ENCODE results near the gene LRRC58.

The LRRC58 gene

GRCh38 chr3:120338517-120338916, 10.6 kb downstream of the LRRC58 start (continued):
- no peak for TF ChIP-seq ZNF558 (tag by site-specific recombination; IDR thresholded peaks at IDR 0.05)
- TF ChIP-seq ZSCAN5A (tag by site-specific recombination; IDR thresholded peaks at IDR 0.05), result no peak
- no peak for TF ChIP-seq ZBTB8A (tag by site-specific recombination; IDR thresholded peaks at IDR 0.05)
- no peak for TF ChIP-seq ZNF768 (tag by site-specific recombination; IDR thresholded peaks at IDR 0.05)
- TF ChIP-seq ZNF600 (tag by site-specific recombination; IDR thresholded peaks at IDR 0.05), result no peak

- ChIA-PET CTCF (no interaction called here), POLR2A (no interaction called here)
- Histone ChIP-seq H3K4me3 (ENCODE audit: low read depth, low read length) (no peak overlapping the region), H3K27ac (ENCODE audit: extremely low read depth, low read depth, low read length) (no peak overlapping the region), H3K36me3 (ENCODE audit: control insufficient read depth in 2 of 2, insufficient read depth in 1 of 2, low read length in 2 of 2) (peaks cover 19 to 68% of the 10 kb centered on the region in 2 experiments), H3K9me3 (ENCODE audit: control insufficient read depth, insufficient read depth, low read depth, low read length) (no peaks in the 10 kb centered on the region), H3K4me1 (ENCODE audit: control insufficient read depth, insufficient read depth, low read length) (no peaks in the 10 kb centered on the region)
- TF ChIP-seq PRDM10 (tag by site-specific recombination; IDR thresholded peaks at IDR 0.05) (no peak), REPIN1 (tag by site-specific recombination; IDR thresholded peaks at IDR 0.05; ENCODE audit: low read depth) (no peak), ZNF214 (tag by site-specific recombination; IDR thresholded peaks at IDR 0.05; ENCODE audit: borderline replicate concordance) (no peak), ZNF610 (tag by site-specific recombination; IDR thresholded peaks at IDR 0.05; ENCODE audit: borderline replicate concordance) (no peak), ZSCAN16 (tag by site-specific recombination; IDR thresholded peaks at IDR 0.05) (no peak), ZNF792 (tag by site-specific recombination; IDR thresholded peaks at IDR 0.05) (no peak), ZNF548 (tag by site-specific recombination; IDR thresholded peaks at IDR 0.05) (no peak), ZNF248 (tag by site-specific recombination; IDR thresholded peaks at IDR 0.05) (no peak), PBX3 (CRISPR knock-in tag; IDR thresholded peaks at IDR 0.05) (no peak)
Measured at GRCh38 chr3:120332646-120333045, 16.5 kb downstream of the LRRC58 start.

GRCh38 chr3:120331076-120331475, 18.1 kb downstream of the LRRC58 start:
- no peaks in the 10 kb centered on the region for H3K4me1 ChIP-seq (ENCODE audit: control insufficient read depth, insufficient read depth, low read length)
- POLR2A ChIA-PET, result no interaction called here
- no peak overlapping the region for H3K4me3 ChIP-seq (ENCODE audit: low read depth, low read length)
- TF ChIP-seq ZNF138 (tag by site-specific recombination; IDR thresholded peaks at IDR 0.05; ENCODE audit: borderline replicate concordance) (no peak), KLF17 (tag by site-specific recombination; IDR thresholded peaks at IDR 0.05) (no peak), PRDM1 (tag by site-specific recombination; IDR thresholded peaks at IDR 0.05) (no peak), ZNF266 (tag by site-specific recombination; IDR thresholded peaks at IDR 0.05; ENCODE audit: low read depth) (no peak), ZNF366 (tag by site-specific recombination; conservative IDR thresholded peaks at IDR 0.05) (no peak), ZNF157 (tag by site-specific recombination; IDR thresholded peaks at IDR 0.05) (no peak)
- H3K9me3 ChIP-seq (ENCODE audit: control insufficient read depth, insufficient read depth, low read depth, low read length), result no peaks in the 10 kb centered on the region
- no peak overlapping the region for H3K27ac ChIP-seq (ENCODE audit: extremely low read depth, low read depth, low read length)
- CTCF ChIA-PET, result no interaction called here
- peaks cover 19 to 69% of the 10 kb centered on the region in 2 experiments for H3K36me3 ChIP-seq (ENCODE audit: control insufficient read depth in 2 of 2, insufficient read depth in 1 of 2, low read length in 2 of 2)

Data from HEK293 (cell line).